ENCODE measurements around the gene SUSD2.

The SUSD2 gene

GRCh38 chr22:24153353-24153752 lies 27.9 kb upstream of the SUSD2 start:
- DNase-seq, result peak; percentile 39

GRCh38 chr22:24153959-24154358 lies 27.3 kb upstream of the SUSD2 start:
- no peak for DNase-seq

- no peak for DNase-seq
Measured at GRCh38 chr22:24154826-24155225, 26.5 kb upstream of the SUSD2 start.

GRCh38 chr22:24155627-24156140 lies 25.6 kb upstream of the SUSD2 start:
- DNase-seq, result peak; percentile 72

- DNase-seq, result peak; percentile 39
Measured at GRCh38 chr22:24156141-24156912, 25.0 kb upstream of the SUSD2 start.

- peak; percentile 80 for DNase-seq
Measured at GRCh38 chr22:24156913-24157821, 24.1 kb upstream of the SUSD2 start.

- DNase-seq, result no peak
Measured at GRCh38 chr22:24157822-24158135, 23.5 kb upstream of the SUSD2 start.

GRCh38 chr22:24159650-24160049 lies 21.6 kb upstream of the SUSD2 start:
- no peak for DNase-seq

- no peak for DNase-seq
Measured at GRCh38 chr22:24160546-24160945, 20.7 kb upstream of the SUSD2 start.

- DNase-seq, result no peak
Measured at GRCh38 chr22:24161485-24161884, 19.8 kb upstream of the SUSD2 start.

- DNase-seq, result no peak
Measured at GRCh38 chr22:24161909-24162308, 19.4 kb upstream of the SUSD2 start.

- no peak for DNase-seq
Measured at GRCh38 chr22:24162436-24162835, 18.9 kb upstream of the SUSD2 start.

- no peak for DNase-seq
Measured at GRCh38 chr22:24164243-24164642, 17.0 kb upstream of the SUSD2 start.

- no peak for DNase-seq
Measured at GRCh38 chr22:24164940-24165339, 16.3 kb upstream of the SUSD2 start.

- DNase-seq, result peak; percentile 9
Measured at GRCh38 chr22:24165673-24166072, 15.6 kb upstream of the SUSD2 start.

GRCh38 chr22:24166811-24167210 lies 14.5 kb upstream of the SUSD2 start:
- DNase-seq, result no peak

GRCh38 chr22:24169439-24170058 lies 11.7 kb upstream of the SUSD2 start:
- DNase-seq, result no peak

GRCh38 chr22:24170188-24170587 lies 11.1 kb upstream of the SUSD2 start:
- DNase-seq, result no peak

- DNase-seq, result no peak
Measured at GRCh38 chr22:24170632-24171031, 10.7 kb upstream of the SUSD2 start.

- DNase-seq, result no peak
Measured at GRCh38 chr22:24171822-24172221, 9.5 kb upstream of the SUSD2 start.

GRCh38 chr22:24175160-24175808 lies 6.0 kb upstream of the SUSD2 start:
- DNase-seq, result peak; percentile 59

- DNase-seq, result no peak
Measured at GRCh38 chr22:24176040-24176439, 5.2 kb upstream of the SUSD2 start.

GRCh38 chr22:24176630-24177029 lies 4.7 kb upstream of the SUSD2 start:
- DNase-seq, result no peak
